Natural killer cell (primary cell): ENCODE data around the gene GNB1L. TPM values are rescaled to one million over a fixed set of nuclear protein-coding genes. Genes with fewer than 3 reads are reported as not detected.

ENCODE experiments used
- ATAC-seq, 3 donors: fragments of 150-1000 bp in 2 of 3; fragments of 200-7000 bp in 1 of 3; cut with Tn5 transposase; 1 replicate in 1 of 3; 2 replicates in 2 of 3; pipeline ENCODE4 v1.10.0; 2021; ENCODE audit warnings: mild to moderate bottlenecking in 2 of 3, moderate library complexity in 2 of 3
- DNase-seq, 2 donors: peaks; one replicate each; pipeline versions ENCODE4 v3.0.0 to v3.0.0-alpha.2; 2013 to 2021; ENCODE audit warnings: mixed read lengths in 1 of 2
- H3K27ac ChIP-seq: one replicate; pipeline ENCODE4 v1.5.1; 2013; ENCODE audit warnings: mild to moderate bottlenecking, low read length
- H3K27me3 ChIP-seq: one replicate; pipeline ENCODE4 v1.6.1; 2013; ENCODE audit warnings: low read length; ENCODE audit not compliant: control insufficient read depth, insufficient read depth
- H3K36me3 ChIP-seq: one replicate; pipeline ENCODE4 v1.6.1; 2013; ENCODE audit warnings: low read length; ENCODE audit not compliant: control insufficient read depth, insufficient read depth
- H3K4me1 ChIP-seq: one replicate; pipeline ENCODE4 v1.6.1; 2013; ENCODE audit warnings: low read length; ENCODE audit not compliant: control insufficient read depth, insufficient read depth
- H3K4me3 ChIP-seq: one replicate; pipeline ENCODE4 v1.5.1; 2013; ENCODE audit warnings: low read length
- H3K9me3 ChIP-seq: one replicate; pipeline ENCODE4 v1.6.1; 2013; ENCODE audit warnings: low read length; ENCODE audit not compliant: control insufficient read depth, insufficient read depth
- H3K27ac Mint-ChIP-seq, 2 donors: one replicate each; pipeline ENCODE4 v1.8.0; 2022; ENCODE audit warnings: mild to moderate bottlenecking in 2 of 2, mixed read lengths in 2 of 2, moderate library complexity in 1 of 2
- H3K27me3 Mint-ChIP-seq, 2 donors: one replicate each; pipeline ENCODE4 v1.8.0; 2022; ENCODE audit warnings: low read depth in 2 of 2, mixed read lengths in 2 of 2
- H3K36me3 Mint-ChIP-seq: one replicate; pipeline ENCODE4 v1.8.0; 2022; ENCODE audit warnings: mixed read lengths
- H3K4me1 Mint-ChIP-seq, 2 donors: one replicate each; pipeline ENCODE4 v1.8.0; 2022; ENCODE audit warnings: mixed read lengths in 2 of 2
- H3K4me3 Mint-ChIP-seq: one replicate; pipeline ENCODE4 v1.8.0; 2022; ENCODE audit warnings: mild to moderate bottlenecking, moderate library complexity, mixed read lengths
- H3K9me3 Mint-ChIP-seq, 2 donors: one replicate each; pipeline ENCODE4 v1.8.0; 2022; ENCODE audit warnings: mixed read lengths in 2 of 2
- WGBS: methylation state at CpG from one replicate; pipeline ENCODE4 v1.1.7; 2013; ENCODE audit warnings: missing lambda C conversion rate; ENCODE audit not compliant: insufficient coverage; 5-methylcytosine and 5-hydroxymethylcytosine counted together
- intact Hi-C: fragments of 100-400 bp; cut with micrococcal nuclease; formaldehyde crosslinking; loops from one replicate; pipeline ENCODE4 v1.14.2; 2022
- total RNA-seq, 4 donors: library from RNA; stranded (reverse); fragments of 120-200 nt in 1 of 4; gene quantifications; one replicate each; pipeline versions ENCODE4 v1.2.3 to v1.2.4, GENCODE V29; 2013 to 2022
- TF ChIP-seq, protein P1 (sequence below): fragments of 200-600 bp; IDR thresholded peaks from one replicate; pipeline ENCODE4 v1.8.0; 2022; ENCODE audit warnings: antibody characterized with exemption

The GNB1L gene
- total RNA-seq, 3 donors from 2014 or later (not counting 1 experiment from before 2014, with no cell fraction given) = 5.1 to 5.3 (median 5.3) TPM

DNA sequence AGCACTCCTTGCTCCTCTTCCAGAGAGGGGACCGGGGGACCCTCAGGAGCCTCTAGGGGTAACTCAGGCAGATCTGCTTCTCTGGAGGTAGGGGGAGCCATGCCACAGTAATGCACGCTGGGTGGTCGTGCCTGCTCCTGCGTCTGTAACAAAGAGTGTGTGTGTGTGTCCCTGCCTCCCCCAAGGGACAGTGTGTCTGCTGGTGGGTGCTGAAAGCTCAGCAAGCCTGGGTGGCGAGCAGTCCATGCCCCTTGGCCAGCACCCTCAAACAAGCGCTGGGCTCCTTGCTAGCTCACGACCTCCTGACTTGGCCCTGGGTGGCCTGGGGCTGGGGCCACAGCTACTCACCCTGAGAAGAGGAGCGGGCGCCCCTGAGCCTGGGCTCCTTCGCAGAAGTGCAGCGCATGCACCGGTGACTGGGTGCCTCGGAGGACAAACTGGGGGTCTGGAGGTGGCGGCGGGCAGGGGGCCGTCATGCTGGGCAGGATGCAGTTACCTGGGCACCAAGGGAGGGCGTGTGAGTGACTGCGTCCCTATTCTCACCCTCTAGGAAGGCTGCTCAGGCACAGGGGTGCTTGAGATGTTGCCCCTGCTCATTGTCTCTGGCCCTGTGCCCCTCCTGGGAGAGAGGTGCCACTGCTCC, 33.7 kb downstream of the GNB1L start:
- Mint-ChIP-seq H3K27ac (no peak overlapping the region), H3K27me3 (no peaks in the 10 kb centered on the region), H3K9me3 (no peaks in the 10 kb centered on the region), H3K4me3 (no peak overlapping the region), H3K4me1 (peaks cover 0 to 4% of the 10 kb centered on the region in 2 donors), H3K36me3 (no peaks in the 10 kb centered on the region)
- H3K36me3 ChIP-seq = peaks cover 1% of the 10 kb centered on the region
- no peaks in the 10 kb centered on the region for H3K9me3 ChIP-seq
- DNase-seq (peak in 1 of 2 donors; percentile 12), ATAC-seq (no peak)
- H3K27ac ChIP-seq = no peak overlapping the region
- no peaks in the 10 kb centered on the region for H3K4me1 ChIP-seq
- H3K27me3 ChIP-seq = no peaks in the 10 kb centered on the region
- TF ChIP-seq, protein P1, sequence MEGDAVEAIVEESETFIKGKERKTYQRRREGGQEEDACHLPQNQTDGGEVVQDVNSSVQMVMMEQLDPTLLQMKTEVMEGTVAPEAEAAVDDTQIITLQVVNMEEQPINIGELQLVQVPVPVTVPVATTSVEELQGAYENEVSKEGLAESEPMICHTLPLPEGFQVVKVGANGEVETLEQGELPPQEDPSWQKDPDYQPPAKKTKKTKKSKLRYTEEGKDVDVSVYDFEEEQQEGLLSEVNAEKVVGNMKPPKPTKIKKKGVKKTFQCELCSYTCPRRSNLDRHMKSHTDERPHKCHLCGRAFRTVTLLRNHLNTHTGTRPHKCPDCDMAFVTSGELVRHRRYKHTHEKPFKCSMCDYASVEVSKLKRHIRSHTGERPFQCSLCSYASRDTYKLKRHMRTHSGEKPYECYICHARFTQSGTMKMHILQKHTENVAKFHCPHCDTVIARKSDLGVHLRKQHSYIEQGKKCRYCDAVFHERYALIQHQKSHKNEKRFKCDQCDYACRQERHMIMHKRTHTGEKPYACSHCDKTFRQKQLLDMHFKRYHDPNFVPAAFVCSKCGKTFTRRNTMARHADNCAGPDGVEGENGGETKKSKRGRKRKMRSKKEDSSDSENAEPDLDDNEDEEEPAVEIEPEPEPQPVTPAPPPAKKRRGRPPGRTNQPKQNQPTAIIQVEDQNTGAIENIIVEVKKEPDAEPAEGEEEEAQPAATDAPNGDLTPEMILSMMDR = no peak
- no peak overlapping the region for H3K4me3 ChIP-seq
- intact Hi-C loops = no loop called here
- WGBS = 94% methylated on average over 18 of the region's 18 CpGs

DNA sequence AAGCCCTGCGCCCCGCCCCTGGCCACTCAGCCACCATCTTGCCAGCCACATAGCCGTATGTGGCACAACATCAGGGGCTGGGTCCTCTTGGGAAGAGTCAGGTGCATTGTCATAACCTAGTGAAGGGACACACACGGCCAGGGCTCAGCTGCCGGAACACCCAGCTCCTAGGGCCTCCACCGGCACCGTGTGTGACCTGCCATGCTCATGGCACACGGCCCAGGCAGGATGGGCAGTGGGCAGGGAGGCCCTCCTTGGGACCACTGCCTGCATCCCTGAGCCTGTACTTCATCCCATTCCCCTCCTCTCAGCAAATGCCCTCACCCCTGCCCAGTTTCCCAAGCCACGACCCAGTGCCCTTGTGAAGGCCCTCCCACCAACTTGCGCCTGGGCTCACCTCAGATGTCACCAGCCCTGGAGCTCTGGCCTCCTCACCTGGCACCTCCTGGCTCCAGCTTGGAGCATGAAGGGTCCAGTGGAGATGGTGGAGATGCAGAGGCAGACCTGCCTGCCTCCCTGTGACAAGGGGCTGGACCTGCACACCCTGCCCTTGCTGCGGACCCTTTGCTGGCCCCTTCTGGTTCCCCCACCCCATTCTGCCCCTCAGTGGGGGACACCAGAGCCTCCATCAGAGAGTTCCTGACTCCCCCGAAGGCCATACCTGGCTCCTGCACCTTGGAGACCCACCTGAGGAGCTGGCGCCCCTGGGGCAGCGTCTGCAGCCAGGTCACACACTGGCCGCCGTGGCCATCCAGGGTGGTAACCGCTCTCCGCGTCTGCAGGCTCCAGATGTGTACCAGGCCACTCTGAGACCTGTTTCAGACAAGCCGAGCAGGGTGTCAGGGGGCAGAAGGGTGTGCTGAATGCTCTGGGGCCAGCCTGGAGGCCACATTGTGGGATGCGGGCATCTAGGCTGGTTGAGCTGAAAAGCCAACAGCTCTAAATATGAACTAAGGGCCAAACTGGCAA, 34.5 kb downstream of the GNB1L start:
- Mint-ChIP-seq H3K36me3 (no peaks in the 10 kb centered on the region), H3K4me3 (no peak overlapping the region), H3K27ac (no peak overlapping the region), H3K4me1 (peaks cover 0 to 6% of the 10 kb centered on the region in 2 donors), H3K9me3 (no peaks in the 10 kb centered on the region), H3K27me3 (no peaks in the 10 kb centered on the region)
- Histone ChIP-seq H3K9me3 (no peaks in the 10 kb centered on the region), H3K4me1 (no peaks in the 10 kb centered on the region), H3K4me3 (no peak overlapping the region), H3K27me3 (no peaks in the 10 kb centered on the region), H3K27ac (no peak overlapping the region), H3K36me3 (peaks cover 1% of the 10 kb centered on the region)
- TF ChIP-seq, protein P1 = no peak
- ATAC-seq (no peak), DNase-seq (peak in 1 of 2 donors; percentile 10)
- WGBS = 95% methylated on average over 21 of the region's 21 CpGs
- intact Hi-C loops = no loop called here

DNA sequence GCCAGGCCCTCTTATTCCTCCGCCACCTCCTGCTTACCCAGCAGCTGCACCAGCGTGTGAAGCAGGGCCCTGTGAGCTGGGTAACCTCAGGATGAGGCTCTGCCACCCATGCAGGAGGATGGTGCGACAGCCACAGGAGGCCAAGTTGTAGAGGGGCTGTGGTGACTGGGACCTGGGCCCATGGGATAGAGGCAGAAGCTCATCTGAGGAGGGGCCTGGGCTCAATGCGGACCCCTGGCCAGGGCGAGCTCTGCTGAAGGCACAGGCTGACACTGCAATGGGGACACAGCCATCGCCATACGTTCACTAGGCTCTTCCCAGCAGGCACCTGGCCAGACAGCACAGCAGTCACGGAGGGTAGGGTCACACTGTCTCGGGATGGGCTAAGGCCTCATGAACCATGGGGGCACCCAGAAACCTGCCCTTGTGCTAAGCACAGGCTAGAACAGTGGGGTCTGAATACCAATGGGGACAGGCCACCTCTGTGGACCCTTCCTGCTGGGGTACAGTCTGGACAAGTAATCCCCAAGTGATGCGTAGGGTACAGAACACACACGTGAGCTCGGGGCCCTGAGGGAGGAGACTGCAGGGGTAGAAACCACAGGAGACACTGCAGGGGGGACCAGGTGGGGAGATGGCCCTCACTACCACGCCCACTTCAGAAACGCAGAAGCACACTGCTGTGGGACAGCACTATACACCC, 35.3 kb downstream of the GNB1L start:
- intact Hi-C loops = no loop called here
- Histone ChIP-seq H3K9me3 (no peaks in the 10 kb centered on the region), H3K4me1 (no peaks in the 10 kb centered on the region), H3K36me3 (peaks cover 1% of the 10 kb centered on the region), H3K27me3 (no peaks in the 10 kb centered on the region), H3K27ac (no peak overlapping the region), H3K4me3 (no peak overlapping the region)
- DNase-seq = peak in 1 of 2 donors; percentile 10
- Mint-ChIP-seq H3K4me3 (no peak overlapping the region), H3K36me3 (no peaks in the 10 kb centered on the region), H3K4me1 (peaks cover 0 to 6% of the 10 kb centered on the region in 2 donors), H3K27ac (no peak overlapping the region), H3K9me3 (no peaks in the 10 kb centered on the region), H3K27me3 (no peaks in the 10 kb centered on the region)
- 93% methylated on average over 14 of the region's 14 CpGs for WGBS
- no peak for ATAC-seq
- TF ChIP-seq, protein P1 = no peak
